OCI-LY1 (cell line): ENCODE data around the gene MLXIP.

Experiments used
- CTCF ChIP-seq: fragments of 200-600 bp; sonication (generic), shearing (Covaris generic); IDR thresholded peaks from 2 replicates; pipeline ENCODE4 v1.5.1; 2017; ENCODE audit warnings: mild to moderate bottlenecking, antibody characterized with exemption, low read length, moderate library complexity, mixed read lengths
- EZH2 ChIP-seq: fragments of 200-600 bp; sonication (generic), shearing (Covaris generic); IDR thresholded peaks from 2 replicates; pipeline ENCODE4 v1.8.0; 2017; ENCODE audit warnings: borderline replicate concordance, mixed run types, mild to moderate bottlenecking, antibody characterized with exemption, low read length, moderate library complexity, mixed read lengths

- TF ChIP-seq CTCF = no peak
- no peak for TF ChIP-seq EZH2
These were observed 15.5 kb upstream of the MLXIP start for GRCh38 chr12:122062832-122063693.
